Endothelial cell of umbilical vein (primary cell): ENCODE measurements around the gene INPP5F. TPM values are rescaled to one million over a fixed set of nuclear protein-coding genes. Genes with fewer than 3 reads are reported as not detected.
"Not testable (repeated sequence)": the region's sequence is repeated elsewhere in the genome, so short reads cannot be mapped to it uniquely, and the experiment has no call there.

Experiments
- BruUV-seq: library from RNA; stranded (reverse); fragments of 400-500 nt; replicated peaks from 2 replicates; lab custom pipeline; 2021; lab: Mats Ljungman, UMichigan
- CTCF ChIA-PET: fragments of 300-600, 350-600 bp; sonication (Branson Sonifier 250); formaldehyde crosslinking; loops from one replicate; lab custom pipeline; 2021; ENCODE audit warnings: antibody characterized with exemption, inconsistent platforms; lab: Charles Lee
- POLR2A ChIA-PET: fragments of 300-600, 350-600 bp; sonication (Branson Sonifier 250); formaldehyde crosslinking; loops from one replicate; lab custom pipeline; 2021; ENCODE audit warnings: antibody characterized with exemption, inconsistent platforms; lab: Charles Lee
- DNase-seq: peaks from one replicate; pipeline ENCODE4 v3.0.0-alpha.2; 2011; ENCODE audit warnings: low read depth, low spot score
- FAIRE-seq: peaks from 2 replicates; lab custom pipeline; 2011; peaks lifted over from hg19 to GRCh38; lab: Jason Lieb, UNC
- H2AFZ ChIP-seq: 2 replicates; pipeline ENCODE4 v1.6.0; 2012; ENCODE audit warnings: low read depth, low read length, control low read depth, inconsistent platforms
- H3K27ac ChIP-seq: 2 replicates; pipeline ENCODE4 v1.5.1; 2011; ENCODE audit warnings: low read depth, mild to moderate bottlenecking, control low read depth, low read length, moderate library complexity; ENCODE audit not compliant: insufficient read depth
- H3K27me3 ChIP-seq, 2 experiments: 2 replicates each; pipeline versions ENCODE4 v1.6.0 to v1.6.1; 2011; ENCODE audit warnings: low read length in 2 of 2, mixed read lengths in 1 of 2; ENCODE audit not compliant: control insufficient read depth in 2 of 2, insufficient read depth in 2 of 2
- H3K36me3 ChIP-seq, 2 experiments: 2 replicates in 1 of 2; 3 replicates in 1 of 2; pipeline ENCODE4 v1.5.1; 2011; ENCODE audit warnings: low read length in 2 of 2, mild to moderate bottlenecking in 1 of 2, moderate library complexity in 1 of 2; ENCODE audit not compliant: control insufficient read depth in 2 of 2, insufficient read depth in 2 of 2; ENCODE audit errors: extremely low read depth in 1 of 2
- H3K4me1 ChIP-seq: 3 replicates; pipeline ENCODE4 v1.5.1; 2011; ENCODE audit warnings: mild to moderate bottlenecking, low read length; ENCODE audit not compliant: control insufficient read depth, insufficient read depth; ENCODE audit errors: extremely low read depth
- H3K4me2 ChIP-seq: 2 replicates; pipeline ENCODE4 v1.6.1; 2011; ENCODE audit warnings: low read length, control low read depth, mixed read lengths; ENCODE audit not compliant: insufficient read depth
- H3K4me3 ChIP-seq, 3 experiments: fragments of 200-600 bp in 1 of 3; sonication (generic), shearing (Covaris generic) in 1 of 3; replicated peaks in 1 of 3; 2 replicates each; pipeline ENCODE4 v1.5.1; 2011 to 2016; ENCODE audit warnings: control low read depth in 3 of 3, low read length in 3 of 3, mild to moderate bottlenecking in 2 of 3, inconsistent platforms in 1 of 3, low read depth in 1 of 3, moderate library complexity in 1 of 3; ENCODE audit not compliant: insufficient read depth in 1 of 3
- H3K79me2 ChIP-seq: 2 replicates; pipeline ENCODE4 v1.6.0; 2012; ENCODE audit warnings: low read length, inconsistent platforms; ENCODE audit not compliant: control insufficient read depth, insufficient read depth
- H3K9ac ChIP-seq: replicated peaks from 2 replicates; pipeline ENCODE3; 2011; ENCODE audit warnings: low read length, control low read depth; ENCODE audit not compliant: insufficient read depth; ENCODE audit errors: extremely low read depth
- H3K9me1 ChIP-seq: replicated peaks from 3 replicates; pipeline ENCODE4 v1.6.0; 2011; ENCODE audit warnings: mild to moderate bottlenecking, low read length; ENCODE audit not compliant: control insufficient read depth, insufficient read depth; ENCODE audit errors: extremely low read depth
- H3K9me3 ChIP-seq: replicated peaks from 2 replicates; pipeline ENCODE4 v1.5.1; 2012; ENCODE audit warnings: low read length, inconsistent platforms; ENCODE audit not compliant: control insufficient read depth, insufficient read depth
- H4K20me1 ChIP-seq: replicated peaks from 2 replicates; pipeline ENCODE3; 2011; ENCODE audit warnings: mild to moderate bottlenecking, low read length; ENCODE audit not compliant: control insufficient read depth, insufficient read depth; ENCODE audit errors: extremely low read depth
- FOS ChIP-seq: IDR thresholded peaks from 2 replicates; pipeline ENCODE4 v1.6.1; 2011; ENCODE audit warnings: mild to moderate bottlenecking, low read length, moderate library complexity, borderline replicate concordance; ENCODE audit not compliant: insufficient read depth
- MYC ChIP-seq: IDR thresholded peaks from one replicate; pipeline ENCODE4 v1.6.1; 2011; ENCODE audit warnings: mild to moderate bottlenecking, low read depth, low read length
- POLR2A ChIP-seq: IDR thresholded peaks from 2 replicates; pipeline ENCODE4 v1.6.1; 2012; ENCODE audit warnings: low read depth, mild to moderate bottlenecking, control low read depth, low read length
- POLR2AphosphoS5 ChIP-seq: IDR thresholded peaks from 2 replicates; pipeline ENCODE4 v1.6.1; 2012; ENCODE audit warnings: low read depth, mild to moderate bottlenecking, control low read depth, low read length, moderate library complexity; ENCODE audit not compliant: insufficient read depth
- dilution Hi-C: fragments of 300-500 bp; cut with MboI; formaldehyde crosslinking; loops from one replicate; pipeline ENCODE4 v1.15.0; 2019; ENCODE audit warnings: low sequenced_read_pairs; ENCODE audit not compliant: extremely low pct_ligation_motif_present
- intact Hi-C: fragments of 100-400 bp; cut with micrococcal nuclease; formaldehyde crosslinking; loops from one replicate; pipeline ENCODE4 v1.10.0; 2022
- polyA plus RNA-seq, 4 experiments: library from polyadenylated mRNA; depleted of rRNA in 3 of 4; stranded (reverse) in 3 of 4; unstranded in 1 of 4; fragments of >200 nt; gene quantifications; 2 replicates each; pipeline versions ENCODE4 v1.2.1 to v1.2.3, GENCODE V29; 2011 to 2012; ENCODE audit warnings: missing spikeins in 1 of 4
- total RNA-seq: library from RNA; stranded (reverse); gene quantifications from 2 replicates; pipeline ENCODE4 v1.2.3, GENCODE V29; 2021
- TF ChIP-seq, protein P1 (sequence below), 2 donors: IDR thresholded peaks; 1 replicate in 1 of 2; 2 replicates in 1 of 2; pipeline ENCODE4 v1.5.1; 2011; ENCODE audit warnings: low read length in 2 of 2, mild to moderate bottlenecking in 2 of 2, moderate library complexity in 2 of 2, control low read depth in 1 of 2, inconsistent platforms in 1 of 2, low read depth in 1 of 2; ENCODE audit not compliant: insufficient read depth in 1 of 2; ENCODE audit errors: extremely low read depth in 1 of 2
- TF ChIP-seq, protein P2 (sequence below): IDR thresholded peaks from 2 replicates; pipeline ENCODE4 v1.6.1; 2011; ENCODE audit not compliant: insufficient read depth, insufficient read length

INPP5F gene
- total and polyA plus RNA-seq, 2 donors (not counting 3 experiments of a cell fraction or from before 2014, with no cell fraction given), result 6.1 to 20.3 TPM

DNA sequence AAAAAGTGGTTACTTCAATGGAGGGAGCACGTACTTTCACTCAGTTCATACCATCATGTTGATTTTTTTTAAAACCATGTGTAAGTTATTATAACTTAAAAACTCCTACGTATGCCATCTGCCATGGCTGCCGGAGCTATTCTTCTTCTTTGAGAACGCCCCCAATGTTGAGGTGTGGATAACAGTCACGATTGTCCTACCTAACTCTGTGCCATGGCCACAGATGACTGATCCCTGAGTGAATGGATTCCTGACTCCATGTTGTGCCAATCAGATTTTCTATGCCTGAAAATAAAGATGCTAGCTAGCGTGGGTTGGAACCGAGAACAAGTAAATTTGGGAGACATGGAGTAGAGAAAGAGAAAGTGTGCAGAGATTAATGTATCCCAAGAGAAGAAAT lies 141.5 kb downstream of the INPP5F start:
- Histone ChIP-seq H3K4me2 (no peak overlapping the region), H3K79me2 (peaks cover 97% of the 10 kb centered on the region), H3K4me3 (no peak overlapping the region), H3K9me1 (no peaks in the 10 kb centered on the region), H3K9me3 (no peaks in the 10 kb centered on the region), H3K9ac (no peak overlapping the region), H4K20me1 (peaks cover 10% of the 10 kb centered on the region), H3K36me3 (no peaks in the 10 kb centered on the region), H2AFZ (no peak overlapping the region), H3K27ac (no peak overlapping the region), H3K27me3 (no peaks in the 10 kb centered on the region), H3K4me1 (peaks cover 13% of the 10 kb centered on the region)
- BruUV-seq, result no TSS peak
- intact Hi-C loops, result no loop called here
- CTCF ChIA-PET, result interaction anchor here (1.0 to 1.3 kb wide), 3 partner anchors 7 to 117 kb away, joined by 3 to 6 read pairs (median 5); no protein-coding TSS in a partner anchor
- DNase-seq (no peak), FAIRE-seq (no peak)
- dilution Hi-C loops, result no loop called here
- no peak for TF ChIP-seq MYC
- TF ChIP-seq, protein P1, sequence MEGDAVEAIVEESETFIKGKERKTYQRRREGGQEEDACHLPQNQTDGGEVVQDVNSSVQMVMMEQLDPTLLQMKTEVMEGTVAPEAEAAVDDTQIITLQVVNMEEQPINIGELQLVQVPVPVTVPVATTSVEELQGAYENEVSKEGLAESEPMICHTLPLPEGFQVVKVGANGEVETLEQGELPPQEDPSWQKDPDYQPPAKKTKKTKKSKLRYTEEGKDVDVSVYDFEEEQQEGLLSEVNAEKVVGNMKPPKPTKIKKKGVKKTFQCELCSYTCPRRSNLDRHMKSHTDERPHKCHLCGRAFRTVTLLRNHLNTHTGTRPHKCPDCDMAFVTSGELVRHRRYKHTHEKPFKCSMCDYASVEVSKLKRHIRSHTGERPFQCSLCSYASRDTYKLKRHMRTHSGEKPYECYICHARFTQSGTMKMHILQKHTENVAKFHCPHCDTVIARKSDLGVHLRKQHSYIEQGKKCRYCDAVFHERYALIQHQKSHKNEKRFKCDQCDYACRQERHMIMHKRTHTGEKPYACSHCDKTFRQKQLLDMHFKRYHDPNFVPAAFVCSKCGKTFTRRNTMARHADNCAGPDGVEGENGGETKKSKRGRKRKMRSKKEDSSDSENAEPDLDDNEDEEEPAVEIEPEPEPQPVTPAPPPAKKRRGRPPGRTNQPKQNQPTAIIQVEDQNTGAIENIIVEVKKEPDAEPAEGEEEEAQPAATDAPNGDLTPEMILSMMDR (IDR thresholded peaks at IDR 0.05; ENCODE audit: extremely low read depth in 1 of 2, insufficient read depth in 1 of 2, low read depth in 1 of 2, low read length in 2 of 2), result no peak
- TF ChIP-seq FOS, result no peak
- TF ChIP-seq, protein P2, sequence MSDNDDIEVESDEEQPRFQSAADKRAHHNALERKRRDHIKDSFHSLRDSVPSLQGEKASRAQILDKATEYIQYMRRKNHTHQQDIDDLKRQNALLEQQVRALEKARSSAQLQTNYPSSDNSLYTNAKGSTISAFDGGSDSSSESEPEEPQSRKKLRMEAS, result no peak
- no peak for TF ChIP-seq POLR2AphosphoS5
- TF ChIP-seq POLR2A, result no peak
- POLR2A ChIA-PET, result interaction anchor here (0.7 kb wide), 1 partner anchor 469 kb away, joined by 9 read pairs; no protein-coding TSS in a partner anchor

DNA sequence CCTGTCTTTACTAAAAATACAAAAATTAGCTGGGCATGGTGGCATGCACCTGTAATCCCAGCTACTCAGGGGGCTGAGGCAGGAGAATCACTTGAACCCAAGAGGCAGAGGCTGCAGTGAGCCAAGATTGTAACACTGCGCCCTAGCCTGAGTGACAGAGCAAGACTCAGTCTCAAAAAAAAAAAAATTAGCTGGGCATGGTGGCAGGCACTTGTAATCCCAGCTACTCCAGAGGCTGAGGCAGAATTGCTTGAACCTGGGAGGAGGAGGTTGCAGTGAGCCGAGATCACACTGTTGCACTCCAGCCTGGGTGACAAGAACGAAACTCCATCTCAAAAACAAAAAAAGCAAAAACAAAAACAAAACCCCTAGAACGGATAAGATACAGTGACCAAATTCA lies 143.5 kb downstream of the INPP5F start:
- dilution Hi-C loops, BruUV-seq, H3K4me2 ChIP-seq, H3K9me1 ChIP-seq, H2AFZ ChIP-seq, H3K27me3 ChIP-seq, H3K9me3 ChIP-seq, H3K9ac ChIP-seq, POLR2A ChIA-PET, H3K4me3 ChIP-seq, DNase-seq, intact Hi-C loops, FAIRE-seq, H3K36me3 ChIP-seq, H3K27ac ChIP-seq: not testable (repeated sequence)
- Histone ChIP-seq H3K79me2 (peaks cover 78% of the 10 kb centered on the region), H4K20me1 (peaks cover 10% of the 10 kb centered on the region), H3K4me1 (peaks cover 18% of the 10 kb centered on the region)
- CTCF ChIA-PET, result interaction anchor here (1.0 kb wide), 1 partner anchor 119 kb away, joined by 3 read pairs; no protein-coding TSS in a partner anchor
